HepG2 (cell line): ENCODE results near the gene MCM3AP. TPM values are rescaled to one million over a fixed set of nuclear protein-coding genes. Genes with fewer than 3 reads are reported as not detected.

ENCODE experiments used
- ADNP ChIP-seq: sonication (generic); formaldehyde crosslinking; IDR thresholded peaks from 2 replicates; pipeline ENCODE4 v1.4.0; 2020; ENCODE audit warnings: missing genetic modification reagents
- DR1 ChIP-seq: sonication (generic); formaldehyde crosslinking; IDR thresholded peaks from 2 replicates; pipeline ENCODE4 v1.8.0; 2021; ENCODE audit warnings: mild to moderate bottlenecking, missing genetic modification reagents, inconsistent platforms
- ELF3 ChIP-seq: IDR thresholded peaks from 2 replicates; pipeline ENCODE4 v1.6.1; 2016; ENCODE audit warnings: missing genetic modification reagents, missing compliant biosample characterization
- FOXJ3 ChIP-seq: sonication (generic); formaldehyde crosslinking; IDR thresholded peaks from 2 replicates; pipeline ENCODE4 v1.4.0; 2020; ENCODE audit warnings: missing genetic modification reagents, mild to moderate bottlenecking, borderline replicate concordance
- GATA4 ChIP-seq: sonication (generic); IDR thresholded peaks from 2 replicates; pipeline ENCODE4 v1.6.1; 2016; ENCODE audit warnings: antibody characterized with exemption, low read depth, borderline replicate concordance
- HINFP ChIP-seq: sonication (generic); formaldehyde crosslinking; IDR thresholded peaks from 2 replicates; pipeline ENCODE4 v1.4.0; 2020; ENCODE audit warnings: low read depth, mild to moderate bottlenecking, missing genetic modification reagents
- HNF1B ChIP-seq: sonication (generic); formaldehyde crosslinking; IDR thresholded peaks from 2 replicates; pipeline ENCODE4 v1.5.1; 2020; ENCODE audit warnings: mild to moderate bottlenecking, moderate library complexity, missing genetic modification reagents
- HNRNPH1 ChIP-seq: fragments of 200-400 bp; formaldehyde crosslinking; optimal IDR thresholded peaks from 2 replicates; pipeline ENCODE3; 2017; ENCODE audit warnings: mild to moderate bottlenecking, low read depth, low read length
- HNRNPLL ChIP-seq: fragments of 200-400 bp; formaldehyde crosslinking; IDR thresholded peaks from 2 replicates; pipeline ENCODE4 v1.6.1; 2017; ENCODE audit warnings: mild to moderate bottlenecking, low read depth, low read length; ENCODE audit not compliant: poor library complexity, severe bottlenecking
- MAFF ChIP-seq: IDR thresholded peaks from 2 replicates; pipeline ENCODE4 v1.6.1; 2011; ENCODE audit warnings: low read depth, low read length, improper control_type of control experiment
- MZF1 ChIP-seq: sonication (generic); formaldehyde crosslinking; IDR thresholded peaks from 2 replicates; pipeline ENCODE4 v1.8.1; 2023; ENCODE audit warnings: mild to moderate bottlenecking, missing genetic modification reagents, borderline replicate concordance
- NFE2L2 ChIP-seq: fragments of 150-350 bp; IDR thresholded peaks from 2 replicates; pipeline ENCODE4 v1.6.1; 2014; ENCODE audit warnings: low read length
- PRDM4 ChIP-seq: sonication (generic); formaldehyde crosslinking; IDR thresholded peaks from 2 replicates; pipeline ENCODE4 v1.9.0; 2021; ENCODE audit warnings: missing genetic modification reagents, borderline replicate concordance
- RFXAP ChIP-seq: sonication (generic); formaldehyde crosslinking; IDR thresholded peaks from 2 replicates; pipeline ENCODE4 v1.4.0; 2020; ENCODE audit warnings: missing genetic modification reagents, borderline replicate concordance
- SMYD3 ChIP-seq: sonication (generic); formaldehyde crosslinking; IDR thresholded peaks from 2 replicates; pipeline ENCODE4 v1.8.1; 2023; ENCODE audit warnings: mild to moderate bottlenecking, missing genetic modification reagents
- SP2 ChIP-seq: sonication (generic); formaldehyde crosslinking; IDR thresholded peaks from 2 replicates; pipeline ENCODE4 v1.5.1; 2020; ENCODE audit warnings: mild to moderate bottlenecking, missing genetic modification reagents
- ZBTB7A ChIP-seq: sonication (generic); formaldehyde crosslinking; IDR thresholded peaks from 2 replicates; pipeline ENCODE4 v1.8.0; 2022; ENCODE audit warnings: mild to moderate bottlenecking, missing genetic modification reagents
- ZEB1 ChIP-seq: IDR thresholded peaks from 2 replicates; pipeline ENCODE4 v1.6.1; 2012; ENCODE audit warnings: mild to moderate bottlenecking, low read depth, inconsistent platforms; ENCODE audit not compliant: insufficient replicate concordance
- ZFP36L2 ChIP-seq: sonication (generic); formaldehyde crosslinking; IDR thresholded peaks from 2 replicates; pipeline ENCODE4 v1.4.0; 2020; ENCODE audit warnings: missing genetic modification reagents
- ZNF484 ChIP-seq: sonication (generic); formaldehyde crosslinking; IDR thresholded peaks from 2 replicates; pipeline ENCODE4 v1.5.1; 2020; ENCODE audit warnings: mild to moderate bottlenecking, low read depth, missing genetic modification reagents, borderline replicate concordance
- ZNF570 ChIP-seq: sonication (generic); formaldehyde crosslinking; IDR thresholded peaks from 2 replicates; pipeline ENCODE4 v1.4.0; 2020; ENCODE audit warnings: mild to moderate bottlenecking, missing genetic modification reagents, borderline replicate concordance
- ZNF678 ChIP-seq: sonication (generic); formaldehyde crosslinking; IDR thresholded peaks from 2 replicates; pipeline ENCODE4 v1.4.0; 2020; ENCODE audit warnings: mild to moderate bottlenecking, missing genetic modification reagents
- ZSCAN12 ChIP-seq: sonication (generic); formaldehyde crosslinking; IDR thresholded peaks from 2 replicates; pipeline ENCODE4 v1.9.0; 2021; ENCODE audit warnings: mild to moderate bottlenecking, missing genetic modification reagents
- ZSCAN5A ChIP-seq: sonication (generic); formaldehyde crosslinking; IDR thresholded peaks from 2 replicates; pipeline ENCODE4 v1.8.0; 2022; ENCODE audit warnings: mild to moderate bottlenecking, missing genetic modification reagents, borderline replicate concordance
- polyA plus RNA-seq, 8 experiments: library from polyadenylated mRNA; depleted of rRNA in 3 of 8; stranded (reverse) in 7 of 8; unstranded in 1 of 8; fragments of >200 nt; fragmentation: Illumina TruSeq in 4 of 8; extraction: Trizol in 4 of 8; gene quantifications; 2 replicates each; pipeline versions ENCODE4 v1.2.1 to v1.2.3, GENCODE V29; 2011 to 2016; ENCODE audit warnings: low read depth in 4 of 8, missing spikeins in 1 of 8, mixed read lengths in 1 of 8; ENCODE audit not compliant: insufficient read depth in 1 of 8
- total RNA-seq, 5 experiments: library from RNA; depleted of rRNA; stranded (reverse); fragments of >200 nt; fragmentation: Illumina TruSeq; extraction: Trizol; gene quantifications; 2 replicates each; pipeline ENCODE4 v1.2.3, GENCODE V29; 2016; ENCODE audit warnings: low read depth in 1 of 5

MCM3AP gene
- total and polyA plus RNA-seq, 2 of the 13 experiments (the other 11 are each of a cell fraction or from before 2014, with no cell fraction given) = 27.0 to 54.7 TPM

GRCh38 chr21:46326110-46326703, 40.8 kb upstream of the MCM3AP start (continued):
- no peak for TF ChIP-seq ZSCAN5A (CRISPR knock-in tag)
- TF ChIP-seq HINFP = no peak
- TF ChIP-seq HNF1B = 0 out of 2 replicates have a peak, but pooled peaks have one; percentile 56
- TF ChIP-seq SMYD3 = no peak
- TF ChIP-seq PRDM4 (CRISPR knock-in tag) = no peak
- no peak for TF ChIP-seq ZBTB7A (CRISPR knock-in tag)
- no peak for TF ChIP-seq ZFP36L2 (CRISPR knock-in tag)
- no peak for TF ChIP-seq HNRNPH1
- TF ChIP-seq ZNF484 (CRISPR knock-in tag) = no peak
- no peak for TF ChIP-seq ADNP
- TF ChIP-seq ZNF570 = no peak
- TF ChIP-seq FOXJ3 (CRISPR knock-in tag) = no peak
- no peak for TF ChIP-seq GATA4
- no peak for TF ChIP-seq SP2 (CRISPR knock-in tag)
- TF ChIP-seq MAFF = no peak
- peak; percentile 95 for TF ChIP-seq ZEB1
- TF ChIP-seq ELF3 (CRISPR knock-in tag) = no peak
- TF ChIP-seq RFXAP (CRISPR knock-in tag) = no peak
- no peak for TF ChIP-seq HNRNPLL
- no peak for TF ChIP-seq ZNF678
- no peak for TF ChIP-seq MZF1 (CRISPR knock-in tag)
- TF ChIP-seq NFE2L2 = no peak
- TF ChIP-seq DR1 (CRISPR knock-in tag) = no peak
- TF ChIP-seq ZSCAN12 (CRISPR knock-in tag) = no peak
